OCI-LY1 (cell line): ENCODE results near the gene IGF2R.

Source experiments
- H2AFZ ChIP-seq: fragments of 200-600 bp; sonication (generic), shearing (Covaris generic); 2 replicates; pipeline ENCODE4 v1.6.0; 2014; ENCODE audit warnings: antibody characterized with exemption, mild to moderate bottlenecking, low read length
- H3F3A ChIP-seq: fragments of 200-600 bp; sonication (generic), shearing (Covaris generic); 2 replicates; pipeline ENCODE4 v1.6.0; 2014; ENCODE audit warnings: mild to moderate bottlenecking, antibody characterized with exemption, low read length, moderate library complexity; ENCODE audit not compliant: insufficient read depth
- H3K27ac ChIP-seq: fragments of 200-600 bp; sonication (generic); 2 replicates; pipeline ENCODE4 v1.5.1; 2014; ENCODE audit warnings: low read length, mixed run types, mild to moderate bottlenecking, low read depth; ENCODE audit not compliant: poor library complexity, severe bottlenecking
- H3K27me3 ChIP-seq: fragments of 200-600 bp; sonication (generic); 2 replicates; pipeline ENCODE4 v1.6.0; 2014; ENCODE audit warnings: antibody characterized with exemption, mild to moderate bottlenecking, low read length, moderate library complexity; ENCODE audit not compliant: insufficient read depth
- H3K36me3 ChIP-seq: fragments of 200-600 bp; sonication (generic); 2 replicates; pipeline ENCODE4 v1.6.1; 2014; ENCODE audit warnings: mild to moderate bottlenecking, antibody characterized with exemption, low read length, moderate library complexity, mixed read lengths; ENCODE audit not compliant: insufficient read depth
- H3K4me1 ChIP-seq: fragments of 200-600 bp; sonication (generic); 2 replicates; pipeline ENCODE4 v1.5.1; 2014; ENCODE audit warnings: mild to moderate bottlenecking, low read length, moderate library complexity; ENCODE audit not compliant: insufficient read depth, severe bottlenecking
- H3K4me2 ChIP-seq: fragments of 200-600 bp; sonication (generic), shearing (Covaris generic); 2 replicates; pipeline ENCODE4 v1.6.1; 2014; ENCODE audit warnings: low read length
- H3K4me3 ChIP-seq: fragments of 200-600 bp; sonication (generic); 2 replicates; pipeline ENCODE4 v1.5.1; 2014; ENCODE audit warnings: low read length, low read depth, mild to moderate bottlenecking, mixed read lengths; ENCODE audit not compliant: poor library complexity, severe bottlenecking
- H3K79me2 ChIP-seq: fragments of 200-600 bp; shearing (Covaris generic); 2 replicates; pipeline ENCODE4 v1.6.1; 2016; ENCODE audit warnings: mixed run types, low read length, mixed read lengths; ENCODE audit not compliant: insufficient read depth
- H3K9ac ChIP-seq: fragments of 200-600 bp; sonication (generic), shearing (Covaris generic); 2 replicates; pipeline ENCODE4 v1.6.1; 2014; ENCODE audit warnings: mild to moderate bottlenecking, low read length, mixed read lengths
- H3K9me2 ChIP-seq: fragments of 200-600 bp; sonication (generic), shearing (Covaris generic); 2 replicates; pipeline ENCODE4 v1.6.1; 2014; ENCODE audit warnings: low read depth, mild to moderate bottlenecking, low read length, mixed read lengths
- H3K9me3 ChIP-seq: fragments of 200-600 bp; shearing (Covaris generic); 2 replicates; pipeline ENCODE4 v1.6.1; 2014; ENCODE audit warnings: low read length, mixed read lengths
- H4K20me1 ChIP-seq: fragments of 200-600 bp; sonication (generic), shearing (Covaris generic); 2 replicates; pipeline ENCODE4 v1.6.0; 2016; ENCODE audit warnings: mild to moderate bottlenecking, low read length; ENCODE audit not compliant: insufficient read depth
- EZH2 ChIP-seq: fragments of 200-600 bp; sonication (generic), shearing (Covaris generic); IDR thresholded peaks from 2 replicates; pipeline ENCODE4 v1.8.0; 2017; ENCODE audit warnings: borderline replicate concordance, mixed run types, mild to moderate bottlenecking, antibody characterized with exemption, low read length, moderate library complexity, mixed read lengths
- TF ChIP-seq, protein P1 (sequence below): fragments of 200-600 bp; sonication (generic), shearing (Covaris generic); IDR thresholded peaks from 2 replicates; pipeline ENCODE4 v1.5.1; 2017; ENCODE audit warnings: mild to moderate bottlenecking, antibody characterized with exemption, low read length, moderate library complexity, mixed read lengths

Gene IGF2R

GRCh38 chr6:159935065-159935464 is 33.8 kb upstream of the IGF2R start:
- no peak overlapping the region for H3K4me2 ChIP-seq
- no peak overlapping the region for H3K9ac ChIP-seq
- no peaks in the 10 kb centered on the region for H3K9me3 ChIP-seq
- H2AFZ ChIP-seq: no peak overlapping the region
- peaks cover 1% of the 10 kb centered on the region for H3K4me1 ChIP-seq
- no peaks in the 10 kb centered on the region for H3K9me2 ChIP-seq
- no peaks in the 10 kb centered on the region for H3K79me2 ChIP-seq
- no peaks in the 10 kb centered on the region for H4K20me1 ChIP-seq
- no peak overlapping the region for H3K27ac ChIP-seq
- H3K27me3 ChIP-seq: peaks cover 10% of the 10 kb centered on the region; the same call in 1 of the 2 replicates
- no peak overlapping the region for H3K4me3 ChIP-seq
- no peaks in the 10 kb centered on the region for H3F3A ChIP-seq
- TF ChIP-seq, protein P1, sequence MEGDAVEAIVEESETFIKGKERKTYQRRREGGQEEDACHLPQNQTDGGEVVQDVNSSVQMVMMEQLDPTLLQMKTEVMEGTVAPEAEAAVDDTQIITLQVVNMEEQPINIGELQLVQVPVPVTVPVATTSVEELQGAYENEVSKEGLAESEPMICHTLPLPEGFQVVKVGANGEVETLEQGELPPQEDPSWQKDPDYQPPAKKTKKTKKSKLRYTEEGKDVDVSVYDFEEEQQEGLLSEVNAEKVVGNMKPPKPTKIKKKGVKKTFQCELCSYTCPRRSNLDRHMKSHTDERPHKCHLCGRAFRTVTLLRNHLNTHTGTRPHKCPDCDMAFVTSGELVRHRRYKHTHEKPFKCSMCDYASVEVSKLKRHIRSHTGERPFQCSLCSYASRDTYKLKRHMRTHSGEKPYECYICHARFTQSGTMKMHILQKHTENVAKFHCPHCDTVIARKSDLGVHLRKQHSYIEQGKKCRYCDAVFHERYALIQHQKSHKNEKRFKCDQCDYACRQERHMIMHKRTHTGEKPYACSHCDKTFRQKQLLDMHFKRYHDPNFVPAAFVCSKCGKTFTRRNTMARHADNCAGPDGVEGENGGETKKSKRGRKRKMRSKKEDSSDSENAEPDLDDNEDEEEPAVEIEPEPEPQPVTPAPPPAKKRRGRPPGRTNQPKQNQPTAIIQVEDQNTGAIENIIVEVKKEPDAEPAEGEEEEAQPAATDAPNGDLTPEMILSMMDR: no peak
- TF ChIP-seq EZH2: no peak
- H3K36me3 ChIP-seq: no peaks in the 10 kb centered on the region

- Histone ChIP-seq H4K20me1 (no peaks in the 10 kb centered on the region), H3K4me1 (no peaks in the 10 kb centered on the region), H3K4me2 (no peak overlapping the region), H2AFZ (no peak overlapping the region), H3K4me3 (no peak overlapping the region), H3K79me2 (no peaks in the 10 kb centered on the region), H3K27ac (no peak overlapping the region), H3K36me3 (no peaks in the 10 kb centered on the region), H3K9me3 (no peaks in the 10 kb centered on the region), H3K9me2 (no peaks in the 10 kb centered on the region), H3K9ac (no peak overlapping the region), H3K27me3 (peaks cover 10% of the 10 kb centered on the region; the same call in 1 of the 2 replicates), H3F3A (no peaks in the 10 kb centered on the region)
- no peak for TF ChIP-seq EZH2
- TF ChIP-seq, protein P1: no peak
These were observed 33.2 kb upstream of the IGF2R start for GRCh38 chr6:159935633-159936032.

GRCh38 chr6:159939591-159940016 is 29.3 kb upstream of the IGF2R start:
- no peak overlapping the region for H3K4me3 ChIP-seq
- H3K4me1 ChIP-seq: no peaks in the 10 kb centered on the region
- TF ChIP-seq EZH2: no peak
- TF ChIP-seq, protein P1: no peak
- no peaks in the 10 kb centered on the region for H4K20me1 ChIP-seq
- no peak overlapping the region for H3K27ac ChIP-seq
- H3F3A ChIP-seq: no peaks in the 10 kb centered on the region
- H3K79me2 ChIP-seq: no peaks in the 10 kb centered on the region
- H3K9me2 ChIP-seq: no peaks in the 10 kb centered on the region
- peaks cover 7% of the 10 kb centered on the region for H3K9me3 ChIP-seq
- peaks cover 10% of the 10 kb centered on the region; the same call in 1 of the 2 replicates for H3K27me3 ChIP-seq
- no peaks in the 10 kb centered on the region for H3K36me3 ChIP-seq
- H2AFZ ChIP-seq: no peak overlapping the region
- no peak overlapping the region for H3K9ac ChIP-seq
- H3K4me2 ChIP-seq: no peak overlapping the region
